NCI-H2081 (cell line): ENCODE results near the gene TMEM89.

ENCODE experiments used
- DNase-seq, 2 experiments: peaks; one replicate each; lab custom pipeline; 2025; lab: John Stamatoyannopoulos, UW

TMEM89 gene

GRCh38 chr3:48612309-48612708 is 9.3 kb downstream of the TMEM89 start:
- no peak for DNase-seq

DNA sequence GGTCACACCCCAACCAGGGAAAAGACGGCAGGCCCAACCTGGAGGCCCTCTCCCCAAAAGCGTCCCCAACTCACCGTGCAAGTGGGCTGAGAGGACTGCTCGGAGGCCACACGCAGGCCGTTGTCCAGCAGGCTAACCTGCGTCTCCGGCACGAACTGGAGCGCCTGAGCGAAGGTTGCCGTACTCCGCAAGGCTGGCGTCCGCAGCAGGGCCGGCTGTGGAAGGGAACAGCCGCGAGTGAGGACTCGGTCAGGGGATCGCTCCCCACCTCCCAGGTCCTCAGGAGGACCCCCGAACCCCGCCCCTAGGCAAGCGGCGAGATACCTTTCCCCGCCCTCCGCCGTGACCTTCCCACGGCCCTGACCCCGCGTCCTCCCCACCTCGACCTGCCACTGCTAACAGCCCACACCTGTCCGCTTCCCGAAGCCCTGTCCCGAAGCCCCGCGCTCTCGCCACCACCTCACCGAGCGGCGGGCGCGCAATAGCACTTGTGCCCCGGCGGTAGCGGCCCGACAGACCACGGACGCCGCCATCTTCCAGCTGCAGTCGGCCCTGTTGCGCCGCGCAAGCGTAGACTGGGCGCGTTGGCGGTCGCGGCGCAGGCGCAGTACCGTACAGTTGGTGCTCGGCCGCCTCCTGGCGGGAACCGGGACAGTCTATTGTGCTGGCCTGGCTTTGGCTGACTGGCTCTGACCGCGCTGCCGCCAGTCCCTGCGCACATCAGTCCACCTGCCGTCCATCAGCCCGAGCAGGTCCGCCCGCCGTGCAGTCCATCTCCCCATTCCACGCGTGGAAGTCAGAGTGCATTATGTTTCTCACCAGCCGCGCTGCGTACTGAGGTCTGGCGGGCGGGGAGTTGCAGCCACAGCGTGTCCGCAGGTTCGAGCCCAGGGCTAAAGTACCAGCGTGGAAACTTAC is 12.2 kb downstream of the TMEM89 start, which contains the start of gene UQCRC1:
Gene UQCRC1 (minus strand): TSS at position 559 of the 918 bp plus-strand sequence. CDS start 26 bp downstream, at position 533.
- peak; percentile 86 to 89 for DNase-seq

DNA sequence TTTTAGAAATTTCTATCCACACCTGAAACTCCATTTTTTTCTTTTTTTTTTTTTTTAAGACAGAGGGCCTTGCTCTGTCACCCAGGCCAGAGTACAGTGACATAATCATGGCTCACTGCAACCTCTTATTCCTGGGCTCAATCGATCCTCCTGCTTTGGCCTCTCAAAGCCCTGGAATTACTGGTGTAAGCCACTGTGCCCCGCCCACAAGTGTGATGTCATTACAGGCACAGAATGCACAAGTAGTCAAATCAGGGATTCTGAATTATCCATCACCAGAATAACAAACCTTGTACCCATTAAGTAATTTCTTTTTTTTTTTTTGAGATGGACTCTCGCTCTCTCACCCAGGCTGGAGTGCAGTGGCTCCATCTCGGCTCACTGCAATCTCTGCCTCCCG is 14.1 kb downstream of the TMEM89 start:
- no peak for DNase-seq

- no peak for DNase-seq
Observed at GRCh38 chr3:48601622-48601994, 20.0 kb downstream of the TMEM89 start.

DNA sequence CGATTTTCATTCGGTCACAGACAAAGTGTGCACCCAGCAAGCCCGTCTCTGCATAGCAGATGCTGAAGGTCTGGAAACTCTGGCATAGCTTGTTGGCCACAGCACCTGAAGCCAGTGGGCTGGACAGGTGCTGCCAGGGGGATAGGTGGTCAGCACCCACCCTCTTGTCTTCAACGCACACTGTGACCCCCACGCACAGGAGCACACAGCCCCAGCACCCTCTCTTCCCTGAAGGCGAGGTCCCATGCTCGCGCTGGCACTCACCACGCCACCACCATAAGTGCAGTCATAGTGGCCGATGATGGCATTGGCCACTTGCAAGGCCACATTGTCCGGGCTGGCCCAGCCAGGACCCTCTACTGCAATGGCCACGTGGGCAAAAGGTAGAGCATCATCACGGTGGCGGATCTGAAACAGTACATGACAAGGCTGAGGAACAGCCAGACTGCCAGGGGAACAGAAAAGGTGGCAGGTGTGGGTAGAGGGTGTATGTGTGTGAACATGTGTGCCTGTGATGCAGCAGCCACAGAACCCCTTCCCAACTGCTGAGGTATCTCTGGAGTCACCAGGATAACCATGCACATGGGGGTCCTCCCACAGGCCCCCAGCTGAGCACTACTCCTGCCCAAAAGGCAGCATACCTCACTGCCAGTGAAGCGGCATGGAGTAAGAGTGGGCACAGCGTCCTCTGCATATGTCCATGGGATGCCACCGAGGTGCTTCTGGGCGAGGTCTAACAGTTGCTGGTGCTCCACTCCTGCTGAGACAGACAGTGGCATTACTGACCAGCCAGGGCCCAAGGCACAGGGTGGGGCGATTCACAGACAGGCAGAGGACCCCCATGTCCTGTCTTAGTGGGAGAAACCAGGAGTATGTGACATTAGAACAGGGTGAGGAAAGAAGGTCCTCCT is 20.6 kb downstream of the TMEM89 start:
- no peak for DNase-seq

DNA sequence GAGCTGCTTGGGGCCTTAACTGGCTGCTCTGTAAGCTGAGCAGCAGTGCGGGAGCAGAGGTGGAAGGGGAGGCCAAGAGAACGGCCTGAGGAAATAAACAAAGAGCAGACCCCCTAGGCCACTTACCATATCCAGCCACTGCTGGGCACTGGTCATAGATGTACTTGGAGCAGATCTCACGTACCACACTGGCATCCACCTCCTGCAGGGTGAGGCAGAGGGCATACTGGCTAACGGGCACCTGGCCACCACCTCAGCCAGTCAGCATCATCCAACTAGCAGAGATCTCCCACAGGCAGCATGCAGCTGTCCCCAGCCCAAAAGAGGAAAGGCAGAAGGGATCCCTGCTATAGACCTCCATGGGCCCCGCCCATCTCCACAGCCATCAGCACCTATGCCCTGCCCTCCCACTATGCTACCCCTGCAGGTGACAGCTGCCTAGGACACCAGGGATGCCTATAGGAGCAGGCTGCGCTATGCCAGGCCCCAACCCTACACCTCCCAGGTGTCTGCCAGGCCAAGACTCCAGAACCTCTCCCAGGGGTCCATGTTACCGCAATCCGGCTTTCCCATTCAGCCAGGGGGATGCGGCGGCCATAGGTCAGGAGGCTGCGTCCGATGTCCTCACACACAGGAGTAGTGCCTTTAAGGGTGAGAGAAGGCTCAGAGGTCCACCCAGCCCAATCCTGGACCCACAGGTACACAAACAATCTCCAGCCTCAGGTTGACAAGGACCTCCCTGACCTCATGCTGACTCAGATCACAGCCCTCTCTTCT is 21.9 kb downstream of the TMEM89 start:
- DNase-seq = no peak

DNA sequence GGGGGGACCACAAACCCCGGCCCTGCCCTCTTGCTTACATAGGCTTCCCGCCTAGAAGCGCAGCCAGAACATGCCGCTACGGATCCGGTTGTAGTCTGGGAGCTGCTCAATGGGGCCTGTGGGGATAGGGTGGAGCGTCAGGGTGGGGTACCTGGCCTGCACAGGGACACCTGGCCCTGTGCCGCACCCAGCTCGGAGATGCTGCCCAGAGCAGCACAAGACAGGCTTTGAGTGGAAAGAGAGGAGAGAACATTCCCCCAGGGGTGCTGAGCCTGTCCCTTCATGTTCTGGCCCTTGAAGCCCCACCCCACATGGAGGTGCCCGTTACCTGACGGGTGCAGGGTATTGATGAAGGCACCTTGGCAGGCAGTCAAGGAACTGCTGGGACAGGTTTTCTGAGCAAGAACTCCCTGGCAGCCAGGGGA is 22.5 kb downstream of the TMEM89 start:
- DNase-seq = no peak

DNA sequence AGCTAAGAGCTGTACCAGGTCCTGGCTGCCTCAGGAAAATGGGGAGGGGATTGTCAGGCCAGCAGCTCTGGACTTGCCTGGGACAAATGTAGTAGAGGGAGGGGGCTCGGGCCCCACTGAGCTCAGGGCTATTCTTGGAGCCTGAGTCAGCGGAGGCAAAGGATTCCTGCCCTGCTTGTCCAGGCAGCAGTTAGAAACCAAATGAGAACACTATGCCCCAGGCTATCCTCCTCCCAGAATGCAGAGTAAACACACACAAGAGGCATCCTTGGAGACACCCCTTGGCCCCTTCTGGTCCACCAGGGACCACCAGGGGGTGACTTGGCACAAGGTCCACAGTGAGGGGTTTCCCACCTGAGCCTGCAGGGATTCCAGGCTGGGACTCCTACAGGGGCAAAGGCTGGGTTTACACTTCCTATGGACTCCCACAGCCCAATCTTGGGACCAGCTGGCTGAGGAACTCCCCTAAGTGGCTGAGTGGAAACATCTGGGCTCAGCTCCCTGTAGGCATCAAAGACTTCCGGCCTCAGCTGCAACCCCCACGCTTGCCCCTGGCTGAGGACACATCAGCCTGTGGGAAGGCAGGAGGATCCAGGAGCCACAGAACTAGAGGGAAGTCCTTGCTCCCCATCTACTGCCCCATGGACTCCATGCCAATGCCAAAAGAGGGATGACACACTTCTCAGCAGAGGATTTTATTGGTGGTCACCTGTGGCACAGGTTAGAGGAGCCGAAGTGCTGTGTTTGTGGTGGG is 23.1 kb downstream of the TMEM89 start:
- no peak for DNase-seq

DNA sequence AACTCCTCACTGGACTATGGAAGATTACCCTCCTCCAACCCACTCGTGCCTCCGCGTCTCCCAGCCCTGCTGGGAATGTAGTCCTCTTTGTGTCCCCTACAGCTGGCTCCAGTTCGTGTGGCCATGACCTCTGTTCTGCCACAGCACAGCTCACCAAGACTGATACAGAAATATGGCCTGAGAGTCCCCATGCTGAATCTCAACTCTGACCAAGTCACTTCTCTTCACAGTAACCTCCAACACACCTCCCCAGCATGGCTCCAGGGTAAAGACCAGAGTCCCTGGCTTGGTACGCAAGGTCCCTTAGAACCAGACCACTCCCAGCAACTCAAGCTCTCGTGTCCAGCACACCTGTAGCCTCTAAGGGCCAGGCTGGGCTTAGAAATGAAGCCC is 24.2 kb downstream of the TMEM89 start:
- DNase-seq = no peak

GRCh38 chr3:48596676-48597407 is 24.7 kb downstream of the TMEM89 start:
- DNase-seq = no peak

DNA sequence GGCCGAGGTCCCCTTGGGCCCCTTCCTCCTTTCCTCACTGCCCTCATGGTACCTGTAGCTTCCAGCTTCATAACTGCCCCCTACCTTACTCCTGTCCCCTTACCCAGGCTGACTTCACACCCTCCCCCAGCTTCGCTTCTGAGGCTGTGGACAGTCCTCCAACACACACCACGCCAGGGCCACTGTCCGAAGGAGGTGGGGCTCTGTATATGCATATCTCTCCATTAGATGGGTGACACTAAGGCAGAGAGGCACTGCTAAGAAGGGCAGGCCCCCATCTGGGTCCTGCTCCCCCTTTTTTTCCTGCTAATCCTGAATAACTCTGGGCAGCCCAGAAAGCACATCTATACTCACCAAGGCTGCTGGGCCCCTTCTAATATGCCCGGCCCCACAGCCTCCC is 25.4 kb downstream of the TMEM89 start:
- DNase-seq = no peak

DNA sequence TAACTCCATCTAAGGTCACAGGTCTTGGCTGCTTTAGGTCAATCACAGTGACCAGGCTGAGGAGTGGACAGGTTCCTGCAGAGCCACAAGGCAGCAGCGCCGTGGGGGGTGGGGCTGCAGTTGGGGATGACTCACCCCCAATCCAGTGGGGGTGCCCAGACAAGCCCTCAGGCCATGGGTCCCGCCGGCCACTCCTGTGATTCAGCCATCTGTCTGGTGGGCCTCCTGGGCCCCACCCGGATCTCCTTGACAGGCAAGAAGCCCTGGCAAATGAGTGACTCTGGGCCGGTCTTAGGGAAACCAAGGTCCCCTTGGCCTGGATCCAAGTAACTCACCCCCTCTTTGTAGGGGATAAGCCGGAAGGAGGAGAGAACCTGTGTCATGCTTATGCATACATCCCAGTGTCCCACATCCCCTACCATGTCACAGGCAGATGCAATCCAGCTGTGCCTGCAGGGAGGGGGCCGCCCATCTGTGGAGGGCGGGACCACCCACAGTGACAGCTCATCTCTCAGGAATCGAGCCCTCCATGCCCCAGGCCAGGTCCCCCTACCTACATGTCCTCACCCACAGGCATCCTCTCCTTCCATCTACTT is 25.9 kb downstream of the TMEM89 start:
- DNase-seq = no peak

DNA sequence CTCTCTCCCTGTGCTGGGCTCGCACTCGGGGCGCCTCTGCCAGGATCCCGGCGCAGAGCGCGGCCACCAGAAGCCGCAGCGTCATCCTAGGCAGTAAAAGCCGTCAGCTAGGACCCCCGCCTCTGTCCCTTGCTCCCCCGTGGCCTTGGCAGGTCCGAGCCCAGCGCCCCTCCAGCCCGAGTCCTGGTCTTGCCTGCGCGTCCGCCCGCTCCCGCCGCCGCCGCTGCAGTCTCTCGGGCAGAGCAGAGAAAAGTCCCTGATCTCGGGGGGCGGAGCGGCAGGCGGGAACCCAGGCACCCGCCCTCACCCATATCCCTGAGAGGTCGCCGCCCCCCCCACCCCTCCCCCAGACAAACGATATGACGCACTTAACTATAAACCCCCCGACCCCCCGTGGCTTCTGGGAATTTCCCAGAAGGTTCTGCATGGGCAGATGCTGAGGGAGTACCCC is 26.5 kb downstream of the TMEM89 start, which contains the start of gene COL7A1:
Gene COL7A1 (minus strand): TSS at position 255 of the 451 bp plus-strand sequence. CDS start 170 bp downstream, at position 85.
- DNase-seq = no peak

- no peak for DNase-seq
Observed at GRCh38 chr3:48594417-48595049, 27.0 kb downstream of the TMEM89 start.

- DNase-seq = no peak
Observed at GRCh38 chr3:48593337-48593736, 28.2 kb downstream of the TMEM89 start.

DNA sequence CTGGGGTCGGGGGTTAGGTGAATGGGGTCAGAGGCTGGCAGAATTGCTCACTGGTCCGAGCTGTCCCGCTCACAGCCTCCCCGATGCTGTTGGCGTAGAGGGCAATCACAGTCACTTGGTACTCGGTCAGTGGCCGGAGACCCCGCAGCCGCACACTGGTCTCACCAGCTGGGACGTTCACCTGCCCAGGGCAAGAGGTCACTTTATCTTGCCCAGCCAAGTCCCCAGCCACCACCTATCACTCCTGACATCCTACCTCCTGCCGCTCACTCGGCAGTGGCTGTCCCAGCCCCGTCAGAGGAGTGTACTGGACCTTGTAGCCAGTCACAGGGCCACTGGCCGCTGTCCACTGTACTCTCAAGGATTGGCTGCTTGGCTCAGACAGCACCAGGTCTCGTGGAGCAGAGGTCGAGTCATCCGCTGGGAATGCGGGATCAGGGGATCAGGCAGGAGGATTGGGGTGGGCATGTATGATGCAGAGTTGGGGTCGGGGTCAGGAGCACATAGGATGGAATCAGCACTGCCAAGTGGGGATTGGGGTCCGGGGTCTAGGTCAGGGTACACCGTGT is 29.0 kb downstream of the TMEM89 start:
- DNase-seq = no peak

DNA sequence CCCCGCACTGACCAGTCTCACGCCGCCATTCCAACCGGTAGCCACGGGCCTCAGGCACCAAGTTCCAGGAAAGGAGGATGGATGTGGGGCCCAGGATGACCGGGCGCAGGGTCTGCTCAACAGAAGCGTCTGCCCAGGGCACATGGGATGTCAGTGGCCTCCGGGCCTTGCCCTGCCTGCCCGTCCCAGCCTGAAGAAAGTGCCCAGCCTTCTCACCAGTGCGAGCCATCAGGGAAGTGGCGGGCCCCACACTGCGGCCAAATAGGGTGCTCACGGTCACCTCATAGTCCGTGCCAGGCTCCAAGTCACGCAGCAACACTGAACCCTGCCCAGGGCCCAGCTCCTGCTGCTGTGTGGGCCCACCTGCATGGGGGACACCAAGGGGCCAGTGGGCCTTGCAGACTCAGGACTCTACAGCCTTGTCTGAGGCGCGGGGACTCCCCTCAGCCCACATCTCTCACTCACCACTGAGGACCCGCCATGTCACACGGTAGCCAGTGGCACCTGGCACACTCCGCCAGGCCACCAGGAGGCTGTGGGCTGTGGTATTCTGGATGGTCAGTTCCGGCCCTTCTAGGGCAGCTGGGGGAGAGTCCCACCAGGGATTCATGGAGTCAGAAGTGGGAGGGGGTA is 29.6 kb downstream of the TMEM89 start:
- DNase-seq = no peak

DNA sequence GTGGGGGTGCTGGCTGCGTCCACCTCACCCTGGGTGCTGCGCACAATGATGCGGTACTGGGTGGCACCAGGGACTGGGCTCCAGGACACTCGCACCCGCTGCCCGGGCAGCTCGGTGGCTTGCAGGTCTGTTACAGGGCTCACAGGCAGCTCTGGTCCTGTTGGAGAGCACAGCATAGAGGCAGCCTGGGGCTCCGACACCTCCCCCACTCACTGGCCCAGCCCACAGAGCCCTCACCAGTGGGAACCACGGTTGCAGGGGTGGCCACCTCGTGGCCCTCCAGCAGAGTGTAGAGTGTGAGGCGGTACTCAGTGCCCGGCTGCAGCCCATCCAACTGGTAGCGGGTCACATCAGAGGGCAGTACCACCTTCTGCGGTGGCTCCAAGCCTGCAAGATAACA is 30.1 kb downstream of the TMEM89 start:
- DNase-seq = no peak

DNA sequence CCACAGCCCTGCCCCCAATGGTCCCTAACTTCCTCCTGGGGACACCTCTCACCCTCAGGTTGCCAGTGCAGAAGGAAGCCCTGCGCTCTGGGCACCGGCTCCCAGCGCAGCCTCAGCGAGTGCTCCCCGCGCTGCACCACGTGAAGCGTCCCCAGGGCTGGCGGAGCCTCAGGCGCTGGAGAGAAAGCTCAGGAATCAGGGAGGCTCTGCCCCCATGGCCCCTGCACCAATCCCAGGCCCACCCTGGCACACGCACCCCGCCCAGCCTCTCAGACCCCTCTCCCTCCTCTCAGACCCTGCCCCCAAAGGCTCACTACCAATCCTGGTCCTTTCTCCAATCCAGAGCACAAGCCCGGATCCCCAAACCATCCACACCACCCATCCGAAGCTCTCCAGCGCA is 33.3 kb downstream of the TMEM89 start:
- DNase-seq = no peak
